Fibroblast of peridontal ligament (primary cell): ENCODE measurements around the gene CCDC186.

ENCODE experiments used
- DNase-seq: peaks from one replicate; pipeline ENCODE4 v3.0.0-alpha.2; 2010; ENCODE audit errors: extremely low read depth

The CCDC186 gene

DNA sequence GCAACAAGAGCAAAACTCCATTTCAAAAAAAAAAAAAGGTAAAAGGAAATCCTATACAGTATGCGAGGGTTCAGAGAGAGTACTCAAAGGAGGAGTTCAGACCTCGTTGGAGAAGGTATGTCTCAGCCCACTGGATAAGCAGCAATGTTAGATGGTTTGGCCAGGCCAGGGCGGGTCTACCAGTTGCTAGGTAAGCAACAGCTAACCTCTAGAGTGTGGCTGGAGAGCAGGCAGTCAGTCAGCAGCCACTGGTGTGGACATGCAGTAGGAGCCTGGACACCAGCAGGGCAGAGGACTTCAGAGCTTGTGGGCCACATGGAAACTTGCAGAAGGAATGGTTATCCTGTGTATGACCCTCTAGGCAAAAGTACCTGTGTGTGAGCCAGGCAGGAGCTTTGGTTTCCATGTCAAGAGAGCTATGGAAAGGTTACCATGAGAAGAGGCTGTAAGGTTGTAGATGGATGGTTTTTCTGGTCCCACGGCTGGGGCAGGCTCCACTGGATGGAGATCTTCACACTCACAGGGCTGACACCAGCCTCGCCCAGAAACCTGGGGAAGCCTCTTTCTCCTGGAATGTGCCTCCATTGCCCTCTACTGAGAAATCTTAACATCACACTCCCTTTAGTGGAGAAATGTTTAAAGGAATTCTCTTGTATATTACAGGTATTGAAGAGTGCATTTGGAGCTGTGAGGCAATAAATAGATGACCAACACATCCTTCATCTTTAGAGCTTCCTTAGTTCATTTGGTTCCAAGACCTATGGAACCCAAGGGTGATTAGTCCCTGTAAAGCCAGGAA is 63.6 kb downstream of the CCDC186 start:
- DNase-seq: no peak

DNA sequence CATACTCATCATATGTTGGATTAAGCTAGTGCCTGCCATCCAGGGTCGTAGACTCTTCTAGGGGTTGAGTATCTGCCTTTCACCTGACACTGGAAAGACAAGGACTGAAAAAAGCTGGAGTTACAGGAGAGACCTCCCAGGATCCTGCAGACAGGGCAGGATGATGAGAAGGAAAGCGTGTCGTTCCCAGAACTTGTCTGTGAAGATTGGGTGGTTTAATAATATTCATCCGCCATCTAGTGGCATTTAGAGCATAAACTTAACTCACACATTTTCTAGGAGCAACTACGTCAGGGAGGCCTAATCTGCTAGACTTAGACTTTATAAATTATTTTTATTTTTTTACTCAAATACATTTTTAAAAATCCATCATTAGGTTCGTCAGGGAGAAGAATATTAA is 70.7 kb downstream of the CCDC186 start:
- peak; percentile 81 for DNase-seq

DNA sequence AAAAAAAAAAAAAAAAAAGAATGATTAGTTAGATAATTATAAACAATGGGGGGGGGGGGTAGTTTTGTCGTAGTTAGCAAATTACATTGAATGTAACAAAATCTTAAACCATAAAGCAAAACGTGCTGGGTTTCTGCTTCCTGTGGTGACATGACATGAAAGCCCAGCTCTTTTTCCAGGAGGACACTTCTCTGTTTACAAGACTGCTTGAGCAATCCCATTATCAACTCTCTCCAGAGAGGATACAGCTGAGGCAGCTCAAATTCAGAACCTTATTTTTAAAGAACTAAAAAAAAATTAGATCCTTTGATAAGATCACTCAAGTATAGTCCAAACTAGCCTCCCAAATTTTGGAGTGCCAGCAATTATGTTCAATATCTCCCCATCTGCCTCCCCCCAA is 71.7 kb downstream of the CCDC186 start:
- no peak for DNase-seq

- DNase-seq: peak; percentile 18
These were observed 72.9 kb downstream of the CCDC186 start for GRCh38 chr10:114100848-114101741.

- DNase-seq: no peak
These were observed 77.1 kb downstream of the CCDC186 start for GRCh38 chr10:114096864-114097263.

- DNase-seq: peak; percentile 9
These were observed 78.3 kb downstream of the CCDC186 start for GRCh38 chr10:114095559-114096337.

DNA sequence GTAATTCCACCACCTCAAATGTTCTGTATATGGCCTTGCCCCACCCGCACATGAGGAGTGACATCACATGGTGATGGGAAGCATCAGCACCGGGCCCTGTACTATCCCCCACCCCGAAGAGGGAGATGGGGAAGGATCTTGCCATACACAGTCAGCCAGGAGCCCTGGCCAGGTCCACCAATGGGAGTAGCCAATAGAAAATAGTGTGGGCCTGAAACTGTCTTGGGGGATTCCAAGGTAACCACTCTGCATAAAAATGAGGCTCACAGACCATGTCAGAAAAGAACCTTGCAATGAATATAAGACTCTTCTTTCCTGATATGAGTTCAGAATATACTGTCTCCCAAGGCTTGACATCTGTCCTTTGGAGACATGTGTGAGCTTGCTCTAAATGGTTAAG is 79.2 kb downstream of the CCDC186 start:
- no peak for DNase-seq

GRCh38 chr10:114087655-114088054 is 86.3 kb downstream of the CCDC186 start:
- no peak for DNase-seq

DNA sequence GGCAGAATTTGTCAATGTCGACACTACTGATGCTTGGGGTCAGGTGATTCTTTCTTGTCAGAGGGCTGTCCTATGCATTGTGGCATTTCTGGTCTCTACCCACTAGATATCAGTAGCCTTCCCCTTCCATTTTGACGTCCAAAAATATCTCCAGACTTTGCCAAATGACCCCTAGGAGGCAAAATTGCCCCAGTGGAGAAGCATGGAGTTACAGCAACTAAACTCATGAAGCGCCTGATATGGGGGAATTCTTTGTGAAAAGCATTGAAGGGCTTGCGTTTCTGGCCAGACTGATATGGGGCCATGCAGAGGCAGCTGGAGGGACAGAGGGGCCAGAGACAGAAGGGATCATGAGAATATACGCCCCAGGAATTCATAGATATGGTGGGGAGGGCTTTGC is 86.7 kb downstream of the CCDC186 start:
- no peak for DNase-seq

DNA sequence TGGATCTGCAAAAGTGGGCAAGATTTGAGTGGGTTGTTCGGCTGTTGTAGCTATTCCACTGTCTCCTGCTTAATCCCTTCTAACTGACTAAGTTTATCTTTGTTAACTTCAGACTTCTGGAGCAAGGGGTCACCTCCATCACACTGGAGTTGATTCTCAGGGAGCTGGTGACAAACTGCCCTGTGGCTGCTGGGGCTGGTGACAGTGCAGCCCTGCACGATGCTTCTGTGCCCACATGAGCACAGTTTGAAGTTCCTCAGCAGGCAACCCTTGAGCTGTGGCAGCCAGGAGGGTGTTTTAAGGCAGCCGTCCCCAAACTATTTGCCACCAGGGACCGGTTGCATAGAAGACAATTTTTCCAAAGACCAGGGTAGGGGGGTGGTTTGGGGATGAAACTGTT is 89.8 kb downstream of the CCDC186 start:
- DNase-seq: no peak

GRCh38 chr10:114083040-114083439 is 91.0 kb downstream of the CCDC186 start:
- DNase-seq: no peak

DNA sequence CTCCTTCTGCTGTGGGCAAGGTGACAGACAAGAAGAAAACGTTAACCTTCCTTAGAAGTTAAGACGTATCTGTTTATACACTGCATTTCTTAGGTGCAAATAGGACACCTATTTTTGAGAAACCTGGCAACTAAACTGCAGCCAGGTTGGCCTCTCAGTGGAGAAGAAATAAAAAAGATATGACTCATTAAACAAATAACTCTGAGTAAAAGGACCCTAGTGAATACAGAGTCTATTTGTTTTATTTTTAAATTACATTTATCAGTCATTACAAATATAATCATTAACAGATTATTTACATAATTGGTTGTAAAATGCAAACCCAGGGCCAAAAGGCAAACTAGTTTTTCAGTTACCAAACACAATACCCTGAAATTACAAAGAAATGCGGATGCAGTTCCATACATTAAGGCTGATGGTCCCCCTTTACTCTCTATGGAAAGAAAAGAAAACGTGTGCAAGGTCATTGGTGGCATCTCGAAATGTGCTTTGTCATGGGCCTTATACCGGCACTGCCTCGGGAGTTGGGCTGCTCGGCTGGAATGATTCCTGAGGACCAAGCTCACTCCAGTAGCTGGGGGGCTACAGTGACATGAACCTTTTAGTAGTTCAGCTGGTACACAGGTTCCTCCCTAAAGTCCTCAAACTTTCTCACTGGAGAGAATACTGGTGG is 92.0 kb downstream of the CCDC186 start:
- DNase-seq: no peak

GRCh38 chr10:114079421-114079820 is 94.6 kb downstream of the CCDC186 start:
- no peak for DNase-seq

DNA sequence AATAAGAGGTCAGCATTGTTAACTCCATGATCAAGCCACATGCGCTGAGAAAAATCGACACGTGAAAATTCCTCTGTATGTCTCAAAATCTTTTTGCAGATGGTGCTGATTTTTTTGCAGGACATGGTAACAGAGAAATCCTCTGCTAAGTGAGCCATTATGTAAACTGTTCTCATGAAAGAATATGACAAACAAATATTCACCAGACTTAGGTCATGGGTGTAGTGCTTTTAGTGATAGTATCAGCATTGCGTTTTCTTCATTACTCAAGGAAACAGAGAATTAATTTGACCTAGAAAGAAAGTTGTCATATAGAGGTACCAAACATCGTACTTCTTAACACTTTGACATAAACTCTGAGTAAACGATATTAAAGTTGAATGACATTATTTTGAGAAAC is 95.7 kb downstream of the CCDC186 start:
- DNase-seq: no peak

DNA sequence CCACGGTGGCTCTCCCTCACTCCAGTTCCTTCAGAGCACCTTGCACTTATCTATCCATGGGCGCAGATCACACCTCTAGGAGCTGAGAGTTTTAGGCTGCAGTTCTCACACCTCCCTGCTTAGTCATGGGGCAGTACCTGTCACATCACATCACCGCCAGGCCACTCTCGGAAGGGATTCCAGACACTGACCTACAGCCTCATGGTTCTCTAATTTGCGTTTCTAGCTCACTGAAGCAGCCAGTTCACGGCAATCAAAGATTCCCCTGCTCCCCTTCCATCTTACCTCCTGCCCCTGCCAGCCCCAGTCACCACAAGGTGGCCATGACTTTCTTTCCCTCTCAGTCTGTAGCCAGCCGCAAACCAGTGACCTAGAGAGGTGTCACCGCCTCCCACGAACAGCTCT is 96.2 kb downstream of the CCDC186 start:
- DNase-seq: no peak

DNA sequence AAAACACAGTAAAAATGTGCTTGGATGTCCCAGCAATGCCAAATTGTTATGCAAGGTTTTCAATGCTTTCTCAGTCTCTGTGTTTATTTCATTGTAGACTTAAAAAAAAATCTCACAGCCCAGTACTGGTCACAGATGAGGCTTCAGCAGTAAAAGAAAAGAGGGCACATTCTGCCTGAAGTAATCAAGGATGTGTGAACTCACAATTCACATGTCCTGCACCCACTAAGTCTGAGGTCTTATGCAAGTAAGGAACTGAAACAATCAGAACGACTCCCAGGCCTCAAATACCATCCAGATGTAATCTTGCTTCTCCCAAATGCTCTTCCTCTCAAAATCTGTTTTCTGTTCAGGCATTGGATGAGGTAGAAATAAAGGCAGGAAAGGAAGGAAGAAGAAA is 96.7 kb downstream of the CCDC186 start:
- DNase-seq: no peak

- DNase-seq: no peak
These were observed 98.9 kb downstream of the CCDC186 start for GRCh38 chr10:114075093-114075492.

GRCh38 chr10:114073395-114074186 is 100.4 kb downstream of the CCDC186 start:
- DNase-seq: no peak

GRCh38 chr10:114071178-114071577 is 102.8 kb downstream of the CCDC186 start:
- no peak for DNase-seq
